Measurements from ENCODE around the gene MAPK4. TPM values are rescaled to one million over a fixed set of nuclear protein-coding genes. Genes with fewer than 3 reads are reported as not detected.

Gene MAPK4
- total RNA-seq, 1 experiment from 2014 or later: not detected

- no peaks in the 10 kb centered on the region for H3K4me1 ChIP-seq (replicated peaks)
- no peaks in the 10 kb centered on the region for H3K36me3 ChIP-seq
- H3K4me3 ChIP-seq: no peak overlapping the region
- no peaks in the 10 kb centered on the region for H3K9me3 ChIP-seq (replicated peaks)
- no peak for DNase-seq (ENCODE audit: low read depth in 1 of 2, low spot score in 2 of 2)
- no peak overlapping the region for H3K27ac ChIP-seq
- H3K27me3 ChIP-seq (replicated peaks): peaks cover 3% of the 10 kb centered on the region; the same call in 1 of the 2 replicates
Observed at GRCh38 chr18:50622320-50622719, 62.4 kb downstream of the MAPK4 start.

GRCh38 chr18:50622865-50623393, 63.0 kb downstream of the MAPK4 start:
- Histone ChIP-seq H3K36me3 (no peaks in the 10 kb centered on the region), H3K27ac (no peak overlapping the region), H3K4me1 (replicated peaks) (no peaks in the 10 kb centered on the region), H3K4me3 (no peak overlapping the region), H3K9me3 (replicated peaks) (no peaks in the 10 kb centered on the region), H3K27me3 (replicated peaks) (peaks cover 3% of the 10 kb centered on the region; the same call in 1 of the 2 replicates)
- no peak for DNase-seq (ENCODE audit: low read depth in 1 of 2, low spot score in 2 of 2)

- no peak for DNase-seq (ENCODE audit: low read depth in 1 of 2, low spot score in 2 of 2)
- no peak overlapping the region for H3K4me3 ChIP-seq
- no peaks in the 10 kb centered on the region for H3K4me1 ChIP-seq (replicated peaks)
- H3K36me3 ChIP-seq: no peaks in the 10 kb centered on the region
- H3K27ac ChIP-seq: no peak overlapping the region
- H3K27me3 ChIP-seq (replicated peaks): 0 out of 2 replicates have a peak, but pooled peaks cover 3% of the 10 kb centered on the region
- H3K9me3 ChIP-seq (replicated peaks): no peaks in the 10 kb centered on the region
Observed at GRCh38 chr18:50623694-50624352, 63.9 kb downstream of the MAPK4 start.

- Histone ChIP-seq H3K4me1 (replicated peaks) (no peaks in the 10 kb centered on the region), H3K9me3 (replicated peaks) (no peaks in the 10 kb centered on the region)
Observed at GRCh38 chr18:50624981-50625380, 65.1 kb downstream of the MAPK4 start.

GRCh38 chr18:50626317-50626716, 66.4 kb downstream of the MAPK4 start:
- Histone ChIP-seq H3K27ac (no peak overlapping the region), H3K36me3 (no peaks in the 10 kb centered on the region), H3K4me1 (replicated peaks) (peaks cover 5% of the 10 kb centered on the region), H3K27me3 (replicated peaks) (no peaks in the 10 kb centered on the region), H3K4me3 (no peak overlapping the region), H3K9me3 (replicated peaks) (no peaks in the 10 kb centered on the region)
- DNase-seq (ENCODE audit: low read depth in 1 of 2, low spot score in 2 of 2): no peak

More at GRCh38 chr18:50624981-50625380, 65.1 kb downstream of the MAPK4 start:
- no peak overlapping the region for H3K27ac ChIP-seq
- H3K27me3 ChIP-seq (replicated peaks): 0 out of 2 replicates have a peak, but pooled peaks cover 3% of the 10 kb centered on the region
- no peaks in the 10 kb centered on the region for H3K36me3 ChIP-seq
- no peak overlapping the region for H3K4me3 ChIP-seq
- no peak for DNase-seq (ENCODE audit: low read depth in 1 of 2, low spot score in 2 of 2)

- Histone ChIP-seq H3K27ac (no peak overlapping the region), H3K4me1 (replicated peaks) (peaks cover 18% of the 10 kb centered on the region), H3K36me3 (no peaks in the 10 kb centered on the region), H3K4me3 (no peak overlapping the region), H3K9me3 (replicated peaks) (no peaks in the 10 kb centered on the region), H3K27me3 (replicated peaks) (no peaks in the 10 kb centered on the region)
- DNase-seq (ENCODE audit: low read depth in 1 of 2, low spot score in 2 of 2): no peak
Observed at GRCh38 chr18:50627594-50628532, 68.0 kb downstream of the MAPK4 start.

GRCh38 chr18:50628533-50628905, 68.6 kb downstream of the MAPK4 start:
- Histone ChIP-seq H3K4me1 (replicated peaks) (peaks cover 24% of the 10 kb centered on the region), H3K27me3 (replicated peaks) (no peaks in the 10 kb centered on the region), H3K4me3 (no peak overlapping the region), H3K36me3 (no peaks in the 10 kb centered on the region), H3K9me3 (replicated peaks) (no peaks in the 10 kb centered on the region), H3K27ac (no peak overlapping the region)
- no peak for DNase-seq (ENCODE audit: low read depth in 1 of 2, low spot score in 2 of 2)

GRCh38 chr18:50629148-50629631, 69.3 kb downstream of the MAPK4 start:
- H3K36me3 ChIP-seq: no peaks in the 10 kb centered on the region
- H3K27me3 ChIP-seq (replicated peaks): no peaks in the 10 kb centered on the region
- no peak overlapping the region for H3K4me3 ChIP-seq
- H3K4me1 ChIP-seq (replicated peaks): peaks cover 24% of the 10 kb centered on the region
- H3K9me3 ChIP-seq (replicated peaks): no peaks in the 10 kb centered on the region
- no peak overlapping the region for H3K27ac ChIP-seq
- DNase-seq (ENCODE audit: low read depth in 1 of 2, low spot score in 2 of 2): no peak

- no peaks in the 10 kb centered on the region for H3K27me3 ChIP-seq (replicated peaks)
- H3K27ac ChIP-seq: no peak overlapping the region
- no peak for DNase-seq (ENCODE audit: low read depth in 1 of 2, low spot score in 2 of 2)
- H3K9me3 ChIP-seq (replicated peaks): no peaks in the 10 kb centered on the region
- no peaks in the 10 kb centered on the region for H3K36me3 ChIP-seq
- H3K4me3 ChIP-seq: no peak overlapping the region
- peaks cover 24% of the 10 kb centered on the region for H3K4me1 ChIP-seq (replicated peaks)
Observed at GRCh38 chr18:50630895-50631294, 71.0 kb downstream of the MAPK4 start.

GRCh38 chr18:50632895-50633515, 73.1 kb downstream of the MAPK4 start:
- H3K4me1 ChIP-seq (replicated peaks): peaks cover 24% of the 10 kb centered on the region
- H3K27me3 ChIP-seq (replicated peaks): no peaks in the 10 kb centered on the region
- H3K27ac ChIP-seq: no peak overlapping the region
- no peak overlapping the region for H3K4me3 ChIP-seq
- H3K9me3 ChIP-seq (replicated peaks): no peaks in the 10 kb centered on the region
- DNase-seq (ENCODE audit: low read depth in 1 of 2, low spot score in 2 of 2): no peak
- H3K36me3 ChIP-seq: no peaks in the 10 kb centered on the region

GRCh38 chr18:50633992-50634391, 74.1 kb downstream of the MAPK4 start:
- Histone ChIP-seq H3K9me3 (replicated peaks) (no peaks in the 10 kb centered on the region), H3K36me3 (no peaks in the 10 kb centered on the region), H3K27ac (no peak overlapping the region), H3K4me1 (replicated peaks) (peaks cover 24% of the 10 kb centered on the region), H3K27me3 (replicated peaks) (no peaks in the 10 kb centered on the region), H3K4me3 (no peak overlapping the region)
- DNase-seq (ENCODE audit: low read depth in 1 of 2, low spot score in 2 of 2): no peak

- Histone ChIP-seq H3K9me3 (replicated peaks) (no peaks in the 10 kb centered on the region), H3K36me3 (no peaks in the 10 kb centered on the region), H3K4me3 (no peak overlapping the region), H3K27ac (no peak overlapping the region), H3K4me1 (replicated peaks) (peaks cover 17% of the 10 kb centered on the region), H3K27me3 (replicated peaks) (no peaks in the 10 kb centered on the region)
- no peak for DNase-seq (ENCODE audit: low read depth in 1 of 2, low spot score in 2 of 2)
Observed at GRCh38 chr18:50636366-50637057, 76.6 kb downstream of the MAPK4 start.

Data from SJSA1 (cell line).